ENCODE measurements around the gene FAM135A.

DNA sequence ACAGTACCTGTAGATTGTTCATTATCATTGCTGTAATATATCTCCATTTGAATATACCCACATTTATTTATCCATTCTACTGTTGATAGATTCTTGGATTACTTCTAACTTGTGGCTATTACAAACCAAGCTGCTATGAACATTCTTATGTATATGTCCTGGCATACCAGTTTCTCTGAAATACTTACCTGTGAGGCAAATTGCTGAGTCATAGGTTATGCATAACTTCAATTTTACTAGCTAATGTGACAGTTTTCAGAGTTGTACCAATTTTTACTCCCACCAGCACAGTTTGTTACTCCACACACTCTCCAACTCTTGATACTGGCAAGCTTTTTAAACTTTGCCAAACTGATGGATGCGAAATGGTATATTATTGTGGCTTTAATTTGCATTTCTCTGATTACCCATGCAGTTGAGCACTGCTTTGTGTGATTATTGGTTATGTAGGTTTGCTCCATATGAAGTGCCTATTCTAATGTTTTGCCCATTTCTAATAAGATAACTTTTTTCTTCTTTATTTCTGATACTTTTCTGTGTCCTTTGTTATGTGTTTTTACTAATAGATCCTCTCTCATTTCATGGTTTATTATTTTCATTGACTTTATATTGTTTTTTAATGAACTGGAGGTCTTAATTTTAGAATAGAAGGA is 90.6 kb downstream of the FAM135A start:
- TF ChIP-seq, protein P1, sequence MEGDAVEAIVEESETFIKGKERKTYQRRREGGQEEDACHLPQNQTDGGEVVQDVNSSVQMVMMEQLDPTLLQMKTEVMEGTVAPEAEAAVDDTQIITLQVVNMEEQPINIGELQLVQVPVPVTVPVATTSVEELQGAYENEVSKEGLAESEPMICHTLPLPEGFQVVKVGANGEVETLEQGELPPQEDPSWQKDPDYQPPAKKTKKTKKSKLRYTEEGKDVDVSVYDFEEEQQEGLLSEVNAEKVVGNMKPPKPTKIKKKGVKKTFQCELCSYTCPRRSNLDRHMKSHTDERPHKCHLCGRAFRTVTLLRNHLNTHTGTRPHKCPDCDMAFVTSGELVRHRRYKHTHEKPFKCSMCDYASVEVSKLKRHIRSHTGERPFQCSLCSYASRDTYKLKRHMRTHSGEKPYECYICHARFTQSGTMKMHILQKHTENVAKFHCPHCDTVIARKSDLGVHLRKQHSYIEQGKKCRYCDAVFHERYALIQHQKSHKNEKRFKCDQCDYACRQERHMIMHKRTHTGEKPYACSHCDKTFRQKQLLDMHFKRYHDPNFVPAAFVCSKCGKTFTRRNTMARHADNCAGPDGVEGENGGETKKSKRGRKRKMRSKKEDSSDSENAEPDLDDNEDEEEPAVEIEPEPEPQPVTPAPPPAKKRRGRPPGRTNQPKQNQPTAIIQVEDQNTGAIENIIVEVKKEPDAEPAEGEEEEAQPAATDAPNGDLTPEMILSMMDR (IDR thresholded peaks at IDR 0.05; ENCODE audit: low read length): no peak
- no peak for TF ChIP-seq EZH2 (optimal IDR thresholded peaks at IDR 0.05; ENCODE audit: low read depth, low read length)
